Activated CD4-positive, alpha-beta T cell treated with anti-CD3 and anti-CD28 coated beads for 48 hours (primary cell): ENCODE measurements around the gene RNF144A.

Experiments used
- DNase-seq: peaks from one replicate; pipeline ENCODE4 v3.0.0-alpha.2; 2020

RNF144A gene

DNA sequence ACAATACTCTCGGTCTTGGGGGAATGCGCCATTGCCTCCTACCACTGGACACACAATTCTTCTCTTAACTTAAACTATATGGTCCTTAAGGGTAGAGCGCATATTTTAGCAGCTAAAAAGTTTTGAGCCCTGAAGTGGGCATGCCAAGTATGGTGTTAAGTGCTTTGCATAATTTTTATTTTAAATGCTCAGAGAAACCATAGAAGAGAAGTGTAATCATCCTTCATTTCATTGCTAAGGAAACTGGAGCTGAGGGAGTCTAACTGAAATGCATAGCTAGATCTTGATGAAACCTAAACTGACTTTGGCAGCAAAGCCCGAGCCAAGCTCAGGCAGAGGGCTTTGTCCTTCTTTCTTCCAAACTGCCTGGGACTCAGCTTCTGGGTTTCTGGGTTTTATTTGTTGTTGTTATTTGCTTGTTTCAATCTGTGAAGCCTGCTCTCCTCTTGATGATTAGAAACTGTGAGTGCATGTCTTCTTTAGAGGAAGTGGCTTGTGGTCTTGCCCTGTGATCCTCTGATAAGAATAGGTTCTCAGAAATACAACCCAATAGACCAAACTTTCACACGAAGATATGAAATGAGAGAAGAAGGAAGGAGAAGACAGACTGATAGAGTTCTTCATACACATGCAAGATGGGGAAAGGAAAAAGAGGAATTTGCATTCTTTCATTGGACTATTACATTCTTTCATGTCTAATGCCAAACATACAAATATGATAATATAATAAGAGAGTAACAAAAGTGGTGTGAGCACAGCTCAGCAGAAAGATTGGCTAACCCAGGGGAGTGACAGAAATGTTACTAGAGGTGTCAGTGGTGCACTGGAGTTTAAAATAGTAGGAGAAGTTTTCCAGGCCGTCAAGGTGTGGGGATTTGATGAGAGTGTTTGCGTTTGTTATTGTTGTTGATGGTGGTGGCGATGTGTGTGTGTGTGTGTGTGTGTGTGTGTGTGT, 7.5 kb upstream of the RNF144A start:
- no peak for DNase-seq

DNA sequence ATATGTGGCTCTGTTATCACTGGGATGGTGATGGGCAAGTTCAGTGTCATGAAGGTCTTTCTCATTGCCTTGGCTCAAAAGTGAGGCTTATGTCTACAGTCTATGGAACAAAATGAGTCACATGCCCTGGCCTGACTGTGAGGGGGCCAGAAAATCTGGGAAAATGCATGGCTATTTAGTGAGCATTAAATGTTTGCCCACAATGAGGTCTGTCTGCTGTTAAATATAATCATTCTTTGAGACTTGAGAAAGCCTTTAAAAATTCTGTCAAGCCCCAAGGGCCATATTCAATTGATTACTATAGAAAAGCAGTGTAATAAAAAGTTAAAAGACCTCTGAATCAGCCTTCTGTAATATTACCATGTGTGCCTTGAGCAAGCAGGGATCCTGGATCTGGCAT, 5.5 kb upstream of the RNF144A start:
- no peak for DNase-seq

GRCh38 chr2:6913415-6914157, 3.6 kb upstream of the RNF144A start:
- DNase-seq: peak; percentile 74

DNA sequence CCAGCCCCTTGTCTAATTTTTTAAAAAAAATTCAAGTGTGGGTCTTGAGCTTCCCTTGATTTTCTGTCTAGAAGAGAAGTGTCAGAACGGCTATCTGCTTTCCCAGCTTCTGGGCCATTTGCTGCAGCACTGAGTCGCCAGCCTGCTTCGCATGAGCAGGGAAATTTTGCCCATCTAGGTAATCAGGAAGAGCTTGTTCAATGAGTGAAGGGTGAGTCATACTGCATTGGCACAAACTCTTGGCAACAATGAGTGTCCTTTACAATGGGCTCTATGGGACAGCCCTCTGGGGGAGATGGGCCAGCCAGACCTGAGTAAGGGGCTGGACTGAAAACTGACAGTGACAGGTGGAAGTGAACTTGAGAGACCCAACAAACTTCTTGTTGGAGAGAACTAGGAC, 2.4 kb upstream of the RNF144A start:
- peak; percentile 45 for DNase-seq

DNA sequence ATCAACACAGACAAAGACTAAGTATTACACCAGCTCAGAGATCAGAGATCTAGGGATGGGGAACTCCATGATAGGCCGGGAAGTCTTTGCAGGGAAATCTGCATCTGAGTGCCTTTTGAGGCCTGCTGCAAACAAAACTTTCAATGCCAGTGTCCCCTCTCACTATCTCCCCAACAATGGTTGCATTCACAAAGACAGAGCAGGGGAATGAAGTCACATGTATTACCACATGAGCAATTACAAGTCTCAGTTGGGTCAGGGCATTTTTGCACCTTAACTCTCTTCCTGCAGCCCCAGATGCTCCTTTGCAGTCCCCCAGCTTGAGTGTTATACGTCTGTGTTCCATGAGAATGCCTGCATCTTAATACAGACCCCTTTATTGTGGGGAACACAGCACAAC, 1.8 kb upstream of the RNF144A start:
- no peak for DNase-seq

DNA sequence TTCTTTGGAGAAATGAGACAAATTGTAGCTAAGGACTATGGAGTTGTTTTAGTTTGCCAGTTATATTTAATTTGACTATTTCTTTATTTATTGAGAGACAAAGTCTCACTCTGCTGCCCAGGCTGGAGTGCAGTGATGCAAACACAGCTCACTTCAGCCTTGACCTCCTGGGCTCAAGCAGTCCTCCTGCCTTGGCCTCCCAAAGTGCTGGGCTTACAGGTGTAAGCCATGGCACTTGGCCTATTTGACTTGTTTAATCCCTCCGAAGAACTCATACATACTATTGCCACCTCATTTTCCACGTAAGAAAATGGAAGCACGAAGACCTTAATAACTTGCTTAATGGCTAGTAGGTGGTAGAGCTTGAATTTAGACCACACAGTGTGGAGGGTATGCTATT, 988 bp upstream of the RNF144A start:
- no peak for DNase-seq

- DNase-seq: no peak
Observed at GRCh38 chr2:6916736-6917070, 509 bp upstream of the RNF144A start.

DNA sequence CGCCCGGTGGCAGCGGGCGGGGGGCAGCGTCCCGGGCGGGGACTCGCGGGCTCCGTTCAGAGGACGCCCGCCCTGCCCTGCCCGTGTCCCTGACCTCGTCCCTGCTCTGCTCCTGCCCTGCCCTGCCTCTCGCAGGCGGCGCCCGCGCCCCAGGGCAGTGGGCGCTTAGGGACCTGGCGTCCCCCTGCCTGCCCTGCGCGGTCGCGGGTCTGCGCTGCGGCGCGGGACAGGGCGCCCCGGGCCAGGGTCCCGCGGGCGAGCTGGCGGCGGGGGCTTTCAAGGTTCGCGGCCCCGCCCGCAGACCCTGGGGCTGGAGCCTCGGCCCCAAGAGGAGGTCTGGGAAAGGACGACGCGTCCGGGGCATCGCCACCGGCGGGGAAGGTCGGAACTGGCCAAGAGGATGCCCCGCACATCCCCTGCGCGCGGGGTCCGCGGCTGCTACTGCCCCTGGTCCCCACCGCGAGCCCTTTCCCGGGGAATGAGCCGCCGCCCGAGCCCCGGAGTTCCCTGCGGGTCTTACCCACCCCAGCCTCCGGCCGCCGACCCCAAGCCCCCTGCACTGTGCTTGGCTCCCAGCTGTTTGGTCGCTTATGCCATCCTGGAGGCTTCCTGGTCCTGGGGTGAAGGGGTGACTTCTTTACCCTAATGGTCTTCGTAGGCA, 679 bp downstream of the RNF144A start:
- peak; percentile 35 for DNase-seq

- no peak for DNase-seq
Observed at GRCh38 chr2:6919901-6920742, 2.9 kb downstream of the RNF144A start.

- no peak for DNase-seq
Observed at GRCh38 chr2:6920743-6921064, 3.5 kb downstream of the RNF144A start.

GRCh38 chr2:6921321-6921922, 4.2 kb downstream of the RNF144A start:
- DNase-seq: no peak

DNA sequence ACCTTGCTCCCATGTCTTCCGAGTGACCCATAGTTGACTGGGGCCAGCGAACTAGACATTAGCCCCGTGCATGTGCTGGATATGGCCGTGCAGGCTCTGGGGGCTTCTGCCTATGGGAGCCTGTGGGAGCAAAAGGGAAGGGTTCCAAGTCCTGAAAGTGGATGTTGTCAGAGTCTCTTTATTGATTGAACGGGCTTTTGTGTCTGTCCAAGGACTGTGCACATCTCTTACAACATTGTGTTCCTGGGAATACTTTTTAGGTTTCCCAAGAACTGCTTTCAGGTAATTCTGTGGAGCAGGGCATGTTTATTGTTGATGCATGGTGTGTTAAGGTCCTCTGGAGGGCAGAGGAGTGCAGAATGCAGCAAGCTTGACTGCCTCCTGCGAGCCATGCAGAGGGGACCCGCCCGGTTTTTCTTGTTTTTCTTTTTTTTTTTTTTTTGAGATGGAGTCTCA, 5.0 kb downstream of the RNF144A start:
- no peak for DNase-seq

- DNase-seq: no peak
Observed at GRCh38 chr2:6923319-6923718, 6.1 kb downstream of the RNF144A start.

- DNase-seq: no peak
Observed at GRCh38 chr2:6924101-6924923, 7.1 kb downstream of the RNF144A start.

DNA sequence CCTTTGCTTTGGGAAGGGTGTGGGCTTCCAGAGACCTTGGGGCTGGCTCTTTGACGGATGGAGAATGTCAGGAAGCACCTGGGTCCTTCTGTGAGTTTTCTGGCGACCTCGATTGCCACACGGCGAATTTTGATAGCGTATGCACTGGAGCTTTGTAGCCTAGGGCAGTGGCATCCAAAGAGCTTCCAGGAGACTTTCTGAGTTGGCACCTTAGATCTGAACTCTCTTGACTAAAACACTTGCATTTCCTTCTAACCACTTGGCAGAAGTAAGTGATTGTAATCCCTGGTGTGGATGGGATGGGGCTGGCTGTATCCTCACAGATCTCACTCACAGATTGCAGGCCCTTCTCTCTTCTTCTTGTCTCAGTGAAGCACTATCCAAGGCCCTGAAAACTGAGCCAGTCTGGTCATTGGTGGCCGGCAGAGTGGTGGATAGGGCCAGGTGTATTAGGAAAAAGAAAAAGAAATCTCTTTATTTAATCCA, 7.8 kb downstream of the RNF144A start:
- DNase-seq: no peak

DNA sequence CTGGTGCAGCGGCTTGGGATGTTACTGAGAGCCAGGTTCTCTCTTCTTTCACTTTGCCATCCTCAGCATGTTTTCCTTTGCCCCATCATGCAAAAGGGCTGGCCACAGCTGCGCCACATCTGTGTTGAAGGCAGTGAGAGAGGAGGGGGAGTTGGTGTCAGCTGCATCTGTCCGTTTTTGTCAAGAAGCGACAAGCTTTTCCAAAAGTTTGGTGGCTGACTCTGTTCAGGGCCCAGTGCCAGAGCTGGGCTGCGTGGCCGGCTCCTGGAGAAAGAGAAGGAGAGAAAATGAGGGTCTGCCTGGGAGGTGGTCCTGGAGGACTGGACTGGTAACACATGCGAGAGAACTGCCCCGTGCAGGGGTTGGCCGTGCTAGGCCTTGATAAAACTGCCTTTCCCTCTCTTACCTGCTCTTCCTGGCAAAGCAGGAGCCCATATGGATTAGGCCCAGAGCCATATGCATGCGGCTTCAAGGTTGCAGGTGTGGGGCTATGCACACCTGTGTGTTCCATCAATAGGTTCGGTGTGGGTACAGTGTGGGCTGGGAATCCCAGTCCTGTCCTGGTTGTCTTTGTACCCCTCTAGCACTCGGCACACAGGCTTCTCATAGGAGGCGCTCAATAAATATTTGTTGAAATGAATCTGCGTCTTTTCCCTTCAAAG, 9.0 kb downstream of the RNF144A start:
- DNase-seq: no peak

DNA sequence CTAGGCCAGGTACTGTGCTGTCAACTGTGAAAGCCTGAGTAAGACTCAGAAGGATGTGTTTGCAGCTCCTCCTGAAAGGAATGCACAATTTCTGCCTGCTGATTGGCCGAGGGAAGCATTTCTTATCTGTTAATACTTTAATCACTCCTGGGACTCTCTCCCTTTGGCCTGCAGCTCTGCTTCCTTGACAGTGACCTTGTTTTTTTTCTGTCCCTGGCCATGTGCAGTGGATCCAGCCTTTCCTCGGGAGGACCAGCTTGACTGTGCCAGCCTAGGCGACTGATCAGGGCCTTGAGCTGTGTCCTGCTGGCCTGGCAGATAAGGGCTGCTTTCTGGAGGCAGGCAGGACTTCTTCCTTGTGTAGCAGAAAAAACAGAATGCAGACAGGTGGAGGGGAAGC, 10.0 kb downstream of the RNF144A start:
- DNase-seq: no peak

DNA sequence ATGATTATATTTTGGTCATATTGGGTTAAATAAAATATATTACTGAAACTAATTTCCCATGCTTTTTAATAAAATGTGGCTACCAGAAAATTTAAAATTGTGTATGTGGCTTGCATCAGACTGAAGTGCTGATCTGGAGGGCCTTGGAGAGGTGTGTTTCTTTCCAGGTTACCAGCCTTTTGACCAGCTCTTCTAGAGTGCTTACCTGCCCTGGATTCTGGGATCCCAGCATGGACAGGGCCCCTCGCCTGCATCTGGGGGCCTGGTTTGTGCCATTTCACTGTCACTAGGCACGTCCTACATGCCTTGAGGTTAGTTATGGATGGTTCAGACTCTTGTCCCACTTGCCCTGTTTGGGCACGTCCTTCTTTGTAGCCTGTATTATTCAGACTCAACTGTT, 10.5 kb downstream of the RNF144A start:
- no peak for DNase-seq

DNA sequence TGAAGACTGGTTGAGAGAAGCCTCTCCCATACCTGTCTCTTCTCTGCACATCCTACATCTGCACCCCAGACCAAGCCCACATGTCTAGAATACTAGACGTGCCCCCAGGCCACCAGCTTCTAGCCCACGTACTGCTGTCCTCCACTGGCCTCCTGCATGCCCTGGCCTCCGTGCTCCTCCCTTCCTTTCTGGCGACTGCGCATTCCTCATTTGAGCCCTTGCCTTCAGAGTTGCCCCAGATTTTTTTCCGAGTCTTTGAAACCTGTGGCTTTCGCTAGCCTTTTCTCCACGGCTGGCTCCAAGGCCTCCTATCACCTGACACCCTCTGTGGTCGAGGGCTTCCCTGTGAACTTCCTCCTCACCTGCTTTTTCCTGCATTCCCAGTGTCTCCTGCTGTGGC, 11.2 kb downstream of the RNF144A start:
- no peak for DNase-seq

GRCh38 chr2:6929196-6929819, 12.1 kb downstream of the RNF144A start:
- no peak for DNase-seq
